Endothelial cell of umbilical vein (primary cell): Measurements from ENCODE around the gene AIG1. TPM values are rescaled to one million over a fixed set of nuclear protein-coding genes. Genes with fewer than 3 reads are reported as not detected.

Source experiments
- BruUV-seq: library from RNA; stranded (reverse); fragments of 400-500 nt; replicated peaks from 2 replicates; lab custom pipeline; 2021; lab: Mats Ljungman, UMichigan
- CTCF ChIA-PET: fragments of 300-600, 350-600 bp; sonication (Branson Sonifier 250); formaldehyde crosslinking; loops from one replicate; lab custom pipeline; 2021; ENCODE audit warnings: antibody characterized with exemption, inconsistent platforms; lab: Charles Lee
- POLR2A ChIA-PET: fragments of 300-600, 350-600 bp; sonication (Branson Sonifier 250); formaldehyde crosslinking; loops from one replicate; lab custom pipeline; 2021; ENCODE audit warnings: antibody characterized with exemption, inconsistent platforms; lab: Charles Lee
- DNase-seq: peaks from one replicate; pipeline ENCODE4 v3.0.0-alpha.2; 2011; ENCODE audit warnings: low read depth, low spot score
- FAIRE-seq: peaks from 2 replicates; lab custom pipeline; 2011; peaks lifted over from hg19 to GRCh38; lab: Jason Lieb, UNC
- H2AFZ ChIP-seq: 2 replicates; pipeline ENCODE4 v1.6.0; 2012; ENCODE audit warnings: low read depth, low read length, control low read depth, inconsistent platforms
- H3K27ac ChIP-seq: 2 replicates; pipeline ENCODE4 v1.5.1; 2011; ENCODE audit warnings: low read depth, mild to moderate bottlenecking, control low read depth, low read length, moderate library complexity; ENCODE audit not compliant: insufficient read depth
- H3K27me3 ChIP-seq, 2 experiments: 2 replicates each; pipeline versions ENCODE4 v1.6.0 to v1.6.1; 2011; ENCODE audit warnings: low read length in 2 of 2, mixed read lengths in 1 of 2; ENCODE audit not compliant: control insufficient read depth in 2 of 2, insufficient read depth in 2 of 2
- H3K36me3 ChIP-seq, 2 experiments: 2 replicates in 1 of 2; 3 replicates in 1 of 2; pipeline ENCODE4 v1.5.1; 2011; ENCODE audit warnings: low read length in 2 of 2, mild to moderate bottlenecking in 1 of 2, moderate library complexity in 1 of 2; ENCODE audit not compliant: control insufficient read depth in 2 of 2, insufficient read depth in 2 of 2; ENCODE audit errors: extremely low read depth in 1 of 2
- H3K4me1 ChIP-seq: 3 replicates; pipeline ENCODE4 v1.5.1; 2011; ENCODE audit warnings: mild to moderate bottlenecking, low read length; ENCODE audit not compliant: control insufficient read depth, insufficient read depth; ENCODE audit errors: extremely low read depth
- H3K4me2 ChIP-seq: 2 replicates; pipeline ENCODE4 v1.6.1; 2011; ENCODE audit warnings: low read length, control low read depth, mixed read lengths; ENCODE audit not compliant: insufficient read depth
- H3K4me3 ChIP-seq, 3 experiments: fragments of 200-600 bp in 1 of 3; sonication (generic), shearing (Covaris generic) in 1 of 3; replicated peaks in 1 of 3; 2 replicates each; pipeline ENCODE4 v1.5.1; 2011 to 2016; ENCODE audit warnings: control low read depth in 3 of 3, low read length in 3 of 3, mild to moderate bottlenecking in 2 of 3, inconsistent platforms in 1 of 3, low read depth in 1 of 3, moderate library complexity in 1 of 3; ENCODE audit not compliant: insufficient read depth in 1 of 3
- H3K79me2 ChIP-seq: 2 replicates; pipeline ENCODE4 v1.6.0; 2012; ENCODE audit warnings: low read length, inconsistent platforms; ENCODE audit not compliant: control insufficient read depth, insufficient read depth
- H3K9ac ChIP-seq: replicated peaks from 2 replicates; pipeline ENCODE3; 2011; ENCODE audit warnings: low read length, control low read depth; ENCODE audit not compliant: insufficient read depth; ENCODE audit errors: extremely low read depth
- H3K9me1 ChIP-seq: replicated peaks from 3 replicates; pipeline ENCODE4 v1.6.0; 2011; ENCODE audit warnings: mild to moderate bottlenecking, low read length; ENCODE audit not compliant: control insufficient read depth, insufficient read depth; ENCODE audit errors: extremely low read depth
- H3K9me3 ChIP-seq: replicated peaks from 2 replicates; pipeline ENCODE4 v1.5.1; 2012; ENCODE audit warnings: low read length, inconsistent platforms; ENCODE audit not compliant: control insufficient read depth, insufficient read depth
- H4K20me1 ChIP-seq: replicated peaks from 2 replicates; pipeline ENCODE3; 2011; ENCODE audit warnings: mild to moderate bottlenecking, low read length; ENCODE audit not compliant: control insufficient read depth, insufficient read depth; ENCODE audit errors: extremely low read depth
- EZH2 ChIP-seq: IDR thresholded peaks from 2 replicates; pipeline ENCODE4 v1.6.1; 2012; ENCODE audit warnings: borderline replicate concordance, low read depth, mild to moderate bottlenecking, moderate library complexity, low read length, inconsistent platforms; ENCODE audit not compliant: severe bottlenecking
- FOS ChIP-seq: IDR thresholded peaks from 2 replicates; pipeline ENCODE4 v1.6.1; 2011; ENCODE audit warnings: mild to moderate bottlenecking, low read length, moderate library complexity, borderline replicate concordance; ENCODE audit not compliant: insufficient read depth
- GATA2 ChIP-seq: IDR thresholded peaks from 2 replicates; pipeline ENCODE4 v1.7.0; 2011; ENCODE audit warnings: low read depth, mild to moderate bottlenecking, moderate library complexity, mixed read lengths, low read length; ENCODE audit not compliant: insufficient read length, insufficient read depth
- JUN ChIP-seq: IDR thresholded peaks from 2 replicates; pipeline ENCODE4 v1.6.1; 2011; ENCODE audit warnings: borderline replicate concordance, low read depth; ENCODE audit not compliant: insufficient read length, insufficient read depth
- MYC ChIP-seq: IDR thresholded peaks from one replicate; pipeline ENCODE4 v1.6.1; 2011; ENCODE audit warnings: mild to moderate bottlenecking, low read depth, low read length
- POLR2A ChIP-seq: IDR thresholded peaks from 2 replicates; pipeline ENCODE4 v1.6.1; 2012; ENCODE audit warnings: low read depth, mild to moderate bottlenecking, control low read depth, low read length
- POLR2AphosphoS5 ChIP-seq: IDR thresholded peaks from 2 replicates; pipeline ENCODE4 v1.6.1; 2012; ENCODE audit warnings: low read depth, mild to moderate bottlenecking, control low read depth, low read length, moderate library complexity; ENCODE audit not compliant: insufficient read depth
- dilution Hi-C: fragments of 300-500 bp; cut with MboI; formaldehyde crosslinking; loops from one replicate; pipeline ENCODE4 v1.15.0; 2019; ENCODE audit warnings: low sequenced_read_pairs; ENCODE audit not compliant: extremely low pct_ligation_motif_present
- intact Hi-C: fragments of 100-400 bp; cut with micrococcal nuclease; formaldehyde crosslinking; loops from one replicate; pipeline ENCODE4 v1.10.0; 2022
- polyA plus RNA-seq, 4 experiments: library from polyadenylated mRNA; depleted of rRNA in 3 of 4; stranded (reverse) in 3 of 4; unstranded in 1 of 4; fragments of >200 nt; gene quantifications; 2 replicates each; pipeline versions ENCODE4 v1.2.1 to v1.2.3, GENCODE V29; 2011 to 2012; ENCODE audit warnings: missing spikeins in 1 of 4
- total RNA-seq: library from RNA; stranded (reverse); gene quantifications from 2 replicates; pipeline ENCODE4 v1.2.3, GENCODE V29; 2021
- TF ChIP-seq, protein P1 (sequence below): IDR thresholded peaks from 2 replicates; pipeline ENCODE4 v1.6.1; 2011; ENCODE audit not compliant: insufficient read depth, insufficient read length
- TF ChIP-seq, protein P2 (sequence below), 2 donors: IDR thresholded peaks; 1 replicate in 1 of 2; 2 replicates in 1 of 2; pipeline ENCODE4 v1.5.1; 2011; ENCODE audit warnings: low read length in 2 of 2, mild to moderate bottlenecking in 2 of 2, moderate library complexity in 2 of 2, control low read depth in 1 of 2, inconsistent platforms in 1 of 2, low read depth in 1 of 2; ENCODE audit not compliant: insufficient read depth in 1 of 2; ENCODE audit errors: extremely low read depth in 1 of 2

The AIG1 gene
- total and polyA plus RNA-seq, 2 donors (not counting 3 experiments of a cell fraction or from before 2014, with no cell fraction given): 17.7 to 22.7 TPM

DNA sequence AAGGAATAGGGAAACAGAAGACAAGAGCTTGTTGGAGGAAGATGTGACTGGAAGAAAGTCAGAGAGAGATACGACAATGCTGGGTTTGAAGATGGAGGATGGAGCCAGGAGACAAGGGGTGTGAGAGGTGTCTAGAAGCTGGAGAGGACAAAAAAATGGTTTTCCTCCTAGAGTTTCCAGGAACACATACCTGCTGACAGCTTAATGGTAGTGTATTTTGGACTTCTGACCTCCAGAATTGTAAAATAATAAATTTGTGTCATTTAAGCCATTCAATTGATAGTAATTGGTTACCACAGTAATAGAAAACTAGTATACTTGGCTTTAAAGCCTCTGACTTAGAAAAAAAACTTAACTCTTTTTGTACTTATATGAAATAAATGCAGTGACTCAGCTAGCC is 3.6 kb downstream of the AIG1 start:
- intact Hi-C loops: loop anchor here (10.0 kb wide), 1 partner anchor 361 kb away; no protein-coding TSS in a partner anchor
- no peaks in the 10 kb centered on the region for H3K9me1 ChIP-seq
- H3K27ac ChIP-seq: no peak overlapping the region
- no peaks in the 10 kb centered on the region for H3K79me2 ChIP-seq
- no peaks in the 10 kb centered on the region for H3K27me3 ChIP-seq
- CTCF ChIA-PET: no interaction called here
- dilution Hi-C loops: no loop called here
- TF ChIP-seq FOS: no peak
- TF ChIP-seq EZH2: no peak
- no peak for TF ChIP-seq JUN
- no peak for TF ChIP-seq POLR2A
- no peak for TF ChIP-seq GATA2
- TF ChIP-seq POLR2AphosphoS5: no peak
- TF ChIP-seq, protein P1, sequence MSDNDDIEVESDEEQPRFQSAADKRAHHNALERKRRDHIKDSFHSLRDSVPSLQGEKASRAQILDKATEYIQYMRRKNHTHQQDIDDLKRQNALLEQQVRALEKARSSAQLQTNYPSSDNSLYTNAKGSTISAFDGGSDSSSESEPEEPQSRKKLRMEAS: no peak
- TF ChIP-seq, protein P2, sequence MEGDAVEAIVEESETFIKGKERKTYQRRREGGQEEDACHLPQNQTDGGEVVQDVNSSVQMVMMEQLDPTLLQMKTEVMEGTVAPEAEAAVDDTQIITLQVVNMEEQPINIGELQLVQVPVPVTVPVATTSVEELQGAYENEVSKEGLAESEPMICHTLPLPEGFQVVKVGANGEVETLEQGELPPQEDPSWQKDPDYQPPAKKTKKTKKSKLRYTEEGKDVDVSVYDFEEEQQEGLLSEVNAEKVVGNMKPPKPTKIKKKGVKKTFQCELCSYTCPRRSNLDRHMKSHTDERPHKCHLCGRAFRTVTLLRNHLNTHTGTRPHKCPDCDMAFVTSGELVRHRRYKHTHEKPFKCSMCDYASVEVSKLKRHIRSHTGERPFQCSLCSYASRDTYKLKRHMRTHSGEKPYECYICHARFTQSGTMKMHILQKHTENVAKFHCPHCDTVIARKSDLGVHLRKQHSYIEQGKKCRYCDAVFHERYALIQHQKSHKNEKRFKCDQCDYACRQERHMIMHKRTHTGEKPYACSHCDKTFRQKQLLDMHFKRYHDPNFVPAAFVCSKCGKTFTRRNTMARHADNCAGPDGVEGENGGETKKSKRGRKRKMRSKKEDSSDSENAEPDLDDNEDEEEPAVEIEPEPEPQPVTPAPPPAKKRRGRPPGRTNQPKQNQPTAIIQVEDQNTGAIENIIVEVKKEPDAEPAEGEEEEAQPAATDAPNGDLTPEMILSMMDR (IDR thresholded peaks at IDR 0.05; ENCODE audit: extremely low read depth in 1 of 2, insufficient read depth in 1 of 2, low read depth in 1 of 2, low read length in 2 of 2): no peak
- no peak for TF ChIP-seq MYC
- FAIRE-seq (no peak), DNase-seq (no peak)
- BruUV-seq: no TSS peak
- H3K4me1 ChIP-seq: peaks cover 10% of the 10 kb centered on the region
- POLR2A ChIA-PET: no interaction called here
- no peak overlapping the region for H3K4me3 ChIP-seq
- no peak overlapping the region for H3K9ac ChIP-seq
- no peaks in the 10 kb centered on the region for H4K20me1 ChIP-seq
- no peak overlapping the region for H2AFZ ChIP-seq
- H3K4me2 ChIP-seq: no peak overlapping the region
- H3K9me3 ChIP-seq: no peaks in the 10 kb centered on the region
- H3K36me3 ChIP-seq: no peaks in the 10 kb centered on the region
